ENCODE measurements around the gene CAVIN2.

DNA sequence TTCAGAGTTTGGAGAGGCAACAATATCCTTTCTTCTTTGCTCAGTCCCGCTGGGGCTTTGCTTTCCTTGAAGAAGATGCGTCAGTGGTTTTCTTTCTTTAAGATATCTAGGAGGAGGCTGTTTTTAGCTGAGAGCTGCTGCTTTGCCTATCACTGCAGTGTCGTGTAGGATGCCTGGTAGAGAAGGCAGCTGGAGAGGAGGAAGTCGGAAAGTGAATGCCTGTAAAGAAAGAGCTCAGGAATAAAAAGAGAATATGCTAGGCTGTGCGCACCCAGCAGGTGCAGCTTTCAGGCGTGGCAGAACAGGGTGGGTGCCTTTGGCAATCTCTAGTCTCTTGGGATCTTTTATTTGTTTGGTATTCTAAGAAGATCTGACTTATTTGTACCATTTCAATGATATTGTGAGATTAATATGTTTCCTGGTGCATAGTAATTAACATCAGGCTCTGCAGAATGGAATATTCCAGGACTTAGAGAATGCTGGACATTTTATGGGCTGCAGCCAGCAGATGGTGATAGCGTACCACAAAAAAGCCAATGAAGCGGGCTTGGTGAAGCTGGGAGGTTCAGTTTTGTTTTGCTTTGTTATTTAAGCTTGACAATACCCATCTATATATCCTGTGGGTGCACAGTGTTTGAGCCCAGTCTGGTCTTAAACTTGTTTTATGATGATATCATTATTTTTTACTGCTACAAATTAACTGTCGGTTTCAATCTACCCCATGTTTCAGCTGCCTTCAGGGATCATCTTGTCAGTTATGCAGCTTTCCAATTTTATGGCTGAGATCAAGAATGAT lies 34.9 kb downstream of the CAVIN2 start:
- TF ChIP-seq FOXM1 (IDR thresholded peaks at IDR 0.05; ENCODE audit: borderline replicate concordance) = no peak
- TF ChIP-seq BHLHE40 (IDR thresholded peaks at IDR 0.05; ENCODE audit: borderline replicate concordance) = no peak
- TF ChIP-seq SP1 (IDR thresholded peaks at IDR 0.05) = no peak

All from HEK293T (cell line).